NCI-H146 (cell line): Measurements from ENCODE around the gene FAHD2A.
"Not testable (repeated sequence)": the region's sequence is repeated elsewhere in the genome, so short reads cannot be mapped to it uniquely, and the experiment has no call there.

Experiments
- DNase-seq: peaks from one replicate; lab custom pipeline; 2025; lab: John Stamatoyannopoulos, UW

The FAHD2A gene

GRCh38 chr2:95376311-95377215, 25.9 kb upstream of the FAHD2A start:
- no peak for DNase-seq

- DNase-seq, result no peak
Measured at GRCh38 chr2:95377216-95378123, 25.0 kb upstream of the FAHD2A start.

- DNase-seq, result not testable (repeated sequence)
Measured at GRCh38 chr2:95378281-95378680, 24.2 kb upstream of the FAHD2A start.

- no peak for DNase-seq
Measured at GRCh38 chr2:95379371-95379831, 23.1 kb upstream of the FAHD2A start.

- DNase-seq, result no peak
Measured at GRCh38 chr2:95380280-95380679, 22.2 kb upstream of the FAHD2A start.

GRCh38 chr2:95380731-95381130, 21.8 kb upstream of the FAHD2A start:
- DNase-seq, result no peak

- DNase-seq, result no peak
Measured at GRCh38 chr2:95381212-95382191, 21.0 kb upstream of the FAHD2A start.

- DNase-seq, result no peak
Measured at GRCh38 chr2:95382192-95382591, 20.3 kb upstream of the FAHD2A start.

GRCh38 chr2:95382686-95383634, 19.5 kb upstream of the FAHD2A start:
- DNase-seq, result no peak

- no peak for DNase-seq
Measured at GRCh38 chr2:95383635-95384027, 18.9 kb upstream of the FAHD2A start.

- no peak for DNase-seq
Measured at GRCh38 chr2:95384854-95385569, 17.5 kb upstream of the FAHD2A start.

GRCh38 chr2:95385570-95385984, 16.9 kb upstream of the FAHD2A start:
- DNase-seq, result no peak

GRCh38 chr2:95386031-95386430, 16.5 kb upstream of the FAHD2A start:
- no peak for DNase-seq

GRCh38 chr2:95387358-95387757, 15.2 kb upstream of the FAHD2A start:
- DNase-seq, result no peak

- no peak for DNase-seq
Measured at GRCh38 chr2:95388091-95388692, 14.3 kb upstream of the FAHD2A start.

- DNase-seq, result no peak
Measured at GRCh38 chr2:95388856-95389244, 13.7 kb upstream of the FAHD2A start.

- peak; percentile 30 for DNase-seq
Measured at GRCh38 chr2:95389245-95390119, 13.0 kb upstream of the FAHD2A start.

- no peak for DNase-seq
Measured at GRCh38 chr2:95390272-95390880, 12.1 kb upstream of the FAHD2A start.
